OCI-LY1 (cell line): ENCODE measurements around the gene ARHGAP22.

ENCODE experiments used
- EZH2 ChIP-seq: fragments of 200-600 bp; sonication (generic), shearing (Covaris generic); IDR thresholded peaks from 2 replicates; pipeline ENCODE4 v1.8.0; 2017; ENCODE audit warnings: borderline replicate concordance, mixed run types, mild to moderate bottlenecking, antibody characterized with exemption, low read length, moderate library complexity, mixed read lengths
- TF ChIP-seq, protein P1 (sequence below): fragments of 200-600 bp; sonication (generic), shearing (Covaris generic); IDR thresholded peaks from 2 replicates; pipeline ENCODE4 v1.5.1; 2017; ENCODE audit warnings: mild to moderate bottlenecking, antibody characterized with exemption, low read length, moderate library complexity, mixed read lengths

DNA sequence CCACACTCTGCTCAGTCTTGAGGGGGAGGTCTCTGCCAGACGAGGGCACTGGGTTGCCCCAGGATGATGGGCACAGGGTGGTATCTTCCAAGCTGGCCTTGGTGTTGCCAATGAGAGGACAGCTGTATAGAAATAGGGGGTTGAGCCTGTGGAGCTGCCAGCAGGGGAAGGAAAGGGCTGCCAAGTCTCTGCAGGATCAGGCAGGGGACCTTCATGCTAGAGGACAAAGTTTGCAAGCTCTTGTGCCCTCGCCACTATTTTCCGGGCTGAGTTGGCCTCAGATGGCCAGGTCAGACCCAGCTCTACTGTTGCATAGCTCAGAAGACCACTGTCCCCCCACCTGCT lies 68.7 kb downstream of the ARHGAP22 start:
- TF ChIP-seq, protein P1, sequence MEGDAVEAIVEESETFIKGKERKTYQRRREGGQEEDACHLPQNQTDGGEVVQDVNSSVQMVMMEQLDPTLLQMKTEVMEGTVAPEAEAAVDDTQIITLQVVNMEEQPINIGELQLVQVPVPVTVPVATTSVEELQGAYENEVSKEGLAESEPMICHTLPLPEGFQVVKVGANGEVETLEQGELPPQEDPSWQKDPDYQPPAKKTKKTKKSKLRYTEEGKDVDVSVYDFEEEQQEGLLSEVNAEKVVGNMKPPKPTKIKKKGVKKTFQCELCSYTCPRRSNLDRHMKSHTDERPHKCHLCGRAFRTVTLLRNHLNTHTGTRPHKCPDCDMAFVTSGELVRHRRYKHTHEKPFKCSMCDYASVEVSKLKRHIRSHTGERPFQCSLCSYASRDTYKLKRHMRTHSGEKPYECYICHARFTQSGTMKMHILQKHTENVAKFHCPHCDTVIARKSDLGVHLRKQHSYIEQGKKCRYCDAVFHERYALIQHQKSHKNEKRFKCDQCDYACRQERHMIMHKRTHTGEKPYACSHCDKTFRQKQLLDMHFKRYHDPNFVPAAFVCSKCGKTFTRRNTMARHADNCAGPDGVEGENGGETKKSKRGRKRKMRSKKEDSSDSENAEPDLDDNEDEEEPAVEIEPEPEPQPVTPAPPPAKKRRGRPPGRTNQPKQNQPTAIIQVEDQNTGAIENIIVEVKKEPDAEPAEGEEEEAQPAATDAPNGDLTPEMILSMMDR, result no peak
- no peak for TF ChIP-seq EZH2
